Measurements from ENCODE around the gene MROH9.

GRCh38 chr1:170910273-170910672 is 25.1 kb upstream of the MROH9 start:
- TF ChIP-seq CTCF (IDR thresholded peaks at IDR 0.05 in 4 of 5, conservative IDR thresholded peaks at IDR 0.05 in 1 of 5) (no peak), POLR2A (IDR thresholded peaks at IDR 0.05) (no peak)
